Inflammatory macrophage treated with lipopolysaccharide for 1 hour (primary cell): ENCODE measurements around the gene ZNF580.

ENCODE experiments used
- DNase-seq, 2 donors: peaks; one replicate each; pipeline ENCODE4 v3.0.0-alpha.2; 2020 to 2022

Gene ZNF580, protein sequence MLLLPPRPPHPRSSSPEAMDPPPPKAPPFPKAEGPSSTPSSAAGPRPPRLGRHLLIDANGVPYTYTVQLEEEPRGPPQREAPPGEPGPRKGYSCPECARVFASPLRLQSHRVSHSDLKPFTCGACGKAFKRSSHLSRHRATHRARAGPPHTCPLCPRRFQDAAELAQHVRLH

DNA sequence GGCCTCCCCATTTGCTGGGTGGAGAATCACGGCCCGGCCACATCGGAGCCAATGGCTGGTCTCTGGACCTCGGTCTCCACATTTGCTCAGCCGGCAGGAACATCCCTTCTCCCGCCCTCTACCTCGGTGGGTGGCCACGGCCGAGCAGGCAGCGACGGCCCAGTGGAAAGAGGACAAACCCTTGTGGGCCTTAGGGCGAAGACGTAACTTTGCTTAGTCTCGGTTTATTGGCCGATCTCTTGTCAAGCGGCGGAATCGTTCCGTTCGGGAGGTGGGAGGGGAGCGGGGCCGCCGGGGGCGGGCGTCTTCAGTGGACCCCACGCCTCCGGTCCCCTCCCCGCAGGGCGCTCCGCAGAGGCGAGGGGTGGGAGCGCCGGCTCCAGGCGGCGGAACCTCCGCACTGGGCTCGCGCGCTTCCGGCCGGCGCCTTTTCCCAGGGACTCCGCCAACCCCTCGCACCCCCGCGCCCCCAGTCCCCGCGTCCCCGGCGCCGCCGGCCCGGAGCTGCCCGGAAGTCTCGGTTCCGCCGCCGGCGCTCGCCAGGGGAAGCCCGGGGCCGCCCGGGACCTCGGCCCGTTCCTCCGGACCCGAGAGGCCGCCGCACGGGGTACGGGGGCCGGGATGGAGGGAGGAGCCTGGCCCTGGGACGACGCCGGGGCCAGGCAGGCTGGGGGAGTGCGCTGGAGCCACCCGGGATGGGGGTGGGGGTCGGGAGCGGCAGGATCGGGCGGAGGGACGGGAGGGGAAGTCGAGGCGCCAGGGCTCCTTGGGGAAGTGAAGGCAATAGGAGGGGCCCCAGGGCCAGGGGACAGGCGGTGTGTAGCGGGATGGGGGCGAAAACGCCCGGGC is at the start of gene ZNF580:
Gene ZNF580 (plus strand): TSS at position 426 of the 849 bp plus-strand sequence. CDS start 1,507 bp downstream, outside the sequence.
- DNase-seq, result peak in 1 of 2 donors; percentile 59

DNA sequence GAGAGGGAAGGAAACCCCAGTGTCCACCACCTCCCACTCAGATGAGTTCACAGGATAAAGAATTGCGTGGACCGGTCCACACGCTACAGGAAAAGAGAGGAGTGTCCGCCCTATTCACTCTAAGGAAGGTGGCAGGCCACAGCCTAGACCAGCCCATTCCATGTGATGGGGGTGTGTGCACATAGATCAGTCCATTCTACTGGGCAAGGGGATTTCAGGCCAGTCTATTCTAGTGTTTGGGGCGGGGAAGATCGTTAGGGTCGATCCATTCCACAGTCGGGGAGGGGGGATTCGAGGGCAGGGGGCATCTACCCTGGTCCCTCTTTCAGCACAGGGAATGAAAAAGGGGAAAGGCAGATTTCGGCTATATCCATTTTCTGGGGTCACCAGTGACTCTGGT is 49.2 kb upstream of the ZNF580 start:
- no peak for DNase-seq

DNA sequence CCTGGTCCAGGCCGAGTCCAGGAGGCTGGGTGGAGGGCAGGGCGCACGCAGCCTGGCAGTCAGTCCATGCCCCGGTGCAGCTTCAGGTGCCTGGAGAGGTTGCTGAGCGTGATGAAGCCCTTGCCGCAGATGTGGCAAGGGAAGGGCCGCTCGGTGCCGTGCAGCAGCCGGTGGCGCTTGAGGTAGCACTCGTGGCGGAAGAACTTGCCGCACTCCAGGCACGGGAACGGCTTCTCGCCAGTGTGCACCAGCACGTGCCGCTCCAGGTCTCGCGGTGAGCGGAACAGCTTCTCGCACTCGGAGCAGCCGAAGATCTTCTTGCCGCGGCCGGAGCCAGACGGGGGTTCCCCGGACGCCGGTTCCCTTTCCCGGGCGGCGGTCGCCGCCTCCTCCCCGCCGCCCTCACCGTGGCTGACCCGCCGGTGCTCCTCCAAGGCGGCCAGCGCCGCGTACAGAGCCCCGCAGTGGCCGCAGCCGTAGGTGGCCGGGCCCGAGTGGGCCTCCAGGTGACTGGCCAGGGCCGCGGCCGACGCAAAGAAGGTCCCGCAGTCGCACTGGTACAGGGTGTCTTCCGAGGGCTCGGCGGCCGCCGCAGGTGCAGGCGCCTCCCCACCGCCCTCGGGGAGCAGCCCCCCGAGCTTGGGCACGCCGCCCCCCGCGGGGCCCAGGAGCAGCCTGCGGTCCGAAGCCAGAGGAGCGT is 48.3 kb upstream of the ZNF580 start:
- DNase-seq, result no peak

DNA sequence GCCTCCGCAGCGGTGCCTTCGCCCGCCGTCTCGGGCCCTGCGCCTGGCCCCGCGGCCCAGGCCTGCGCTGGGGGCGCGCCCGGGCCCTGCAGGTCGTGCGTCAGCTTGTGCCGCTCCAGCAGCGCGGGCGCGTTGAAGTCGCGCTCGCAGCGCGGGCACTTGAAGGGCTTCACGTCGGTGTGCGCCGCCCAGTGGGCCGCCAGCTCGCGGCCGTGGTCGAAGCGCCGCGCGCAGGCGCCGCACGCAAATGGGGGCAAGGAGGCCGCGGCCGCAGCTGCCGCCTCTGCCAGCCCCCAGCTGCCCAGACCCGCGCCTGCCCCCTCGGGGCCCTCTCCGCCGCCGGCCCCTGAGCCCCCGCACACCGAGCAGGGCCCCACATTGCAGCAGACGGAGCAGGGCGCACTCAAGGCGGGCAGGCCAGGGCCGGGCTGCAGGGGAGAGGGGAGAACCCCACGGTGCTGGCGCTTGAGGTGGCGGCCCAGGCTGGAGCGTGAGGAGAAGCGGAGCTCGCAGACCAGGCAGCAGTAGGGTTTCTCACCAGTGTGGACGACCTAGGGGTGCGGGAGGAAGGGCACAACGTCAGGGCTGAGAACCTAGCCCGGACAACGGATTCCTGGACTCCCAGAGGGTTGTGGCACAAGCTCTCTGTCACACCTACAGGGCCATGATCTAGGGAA is 47.6 kb upstream of the ZNF580 start:
- no peak for DNase-seq

DNA sequence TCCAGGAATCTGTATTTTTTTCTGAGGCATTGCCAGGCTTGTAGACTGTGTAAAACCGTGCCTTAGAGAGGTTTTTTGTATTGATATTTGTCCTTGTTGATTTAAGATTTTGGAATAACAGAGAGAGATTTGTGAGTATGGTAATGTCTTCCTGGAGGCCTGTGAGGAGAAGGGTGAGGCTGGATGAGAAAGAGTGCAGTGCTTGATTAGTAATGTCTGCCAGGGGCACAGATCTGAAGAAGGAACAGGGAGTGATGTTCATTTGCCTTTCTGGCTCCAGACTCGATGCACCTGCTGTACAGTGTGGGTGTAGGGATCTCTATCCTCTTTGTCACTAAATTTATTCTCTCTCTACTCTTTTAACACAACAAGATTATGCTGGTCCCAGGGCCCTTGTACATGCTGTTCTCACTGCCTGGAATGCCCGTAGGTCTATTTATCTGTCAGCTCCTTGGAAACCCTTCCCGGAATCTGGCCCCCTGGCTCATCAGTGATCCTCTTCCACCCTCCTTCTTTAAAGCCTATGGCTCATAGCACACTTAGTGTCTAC is 45.7 kb upstream of the ZNF580 start:
- no peak for DNase-seq

DNA sequence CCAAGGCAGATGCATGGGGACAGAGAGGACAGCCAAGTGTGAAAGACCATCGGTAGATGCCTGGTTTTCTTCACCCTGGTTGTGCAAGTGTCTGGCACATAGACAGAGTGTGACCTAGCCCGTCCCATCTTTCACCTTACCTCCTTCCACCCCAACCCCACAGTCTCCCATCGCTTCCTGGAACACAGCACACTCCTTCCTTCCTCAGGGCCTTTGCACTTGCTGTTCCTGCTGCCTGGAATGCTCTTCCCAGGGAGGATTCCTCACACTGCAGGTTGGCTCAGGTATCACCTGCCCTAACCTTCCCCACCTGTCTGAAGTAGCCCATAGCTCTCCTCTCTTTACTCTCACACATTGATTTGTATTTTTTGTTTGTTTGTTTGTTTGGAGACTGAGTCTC is 44.5 kb upstream of the ZNF580 start:
- no peak for DNase-seq

DNA sequence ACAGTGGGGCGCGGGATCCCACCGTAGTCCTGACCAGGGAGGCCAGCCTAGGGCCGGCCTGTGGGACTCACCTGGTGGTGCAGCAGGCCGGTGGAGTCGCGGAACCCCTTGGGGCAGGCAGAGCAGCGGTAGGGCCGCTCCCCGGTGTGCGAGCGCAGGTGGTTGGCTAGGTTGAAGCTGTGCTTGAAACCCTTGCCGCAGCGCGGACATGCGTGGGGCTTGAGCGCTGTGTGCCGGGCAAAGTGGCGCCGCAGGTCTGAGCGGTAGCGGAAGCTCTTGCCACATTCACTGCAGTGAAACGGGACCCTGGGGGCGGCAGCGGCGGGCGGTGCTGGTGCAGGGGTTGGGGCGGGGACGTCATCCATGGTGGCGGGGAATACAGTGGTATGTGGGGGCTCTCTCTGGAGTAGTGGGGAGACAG is 43.3 kb upstream of the ZNF580 start:
- no peak for DNase-seq

DNA sequence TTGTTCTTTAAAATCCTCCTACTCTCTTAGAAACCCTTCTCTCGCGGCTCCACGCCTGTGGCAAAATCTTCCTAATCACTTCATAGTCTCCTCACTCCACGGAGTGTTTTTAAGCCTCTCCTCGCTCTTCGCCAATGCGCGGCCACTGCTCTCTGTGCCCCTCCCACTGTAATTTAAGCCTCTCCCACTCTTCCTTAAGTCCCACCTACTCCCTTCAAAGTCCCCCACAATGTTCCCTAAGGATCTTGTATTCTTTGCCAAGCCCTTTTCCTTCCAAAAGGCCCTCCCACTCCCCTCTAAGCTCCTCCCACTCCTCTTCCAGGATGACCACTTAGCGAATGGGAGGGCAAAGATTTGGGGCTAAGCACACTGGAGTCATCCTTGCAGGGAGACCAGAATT is 42.8 kb upstream of the ZNF580 start:
- no peak for DNase-seq

DNA sequence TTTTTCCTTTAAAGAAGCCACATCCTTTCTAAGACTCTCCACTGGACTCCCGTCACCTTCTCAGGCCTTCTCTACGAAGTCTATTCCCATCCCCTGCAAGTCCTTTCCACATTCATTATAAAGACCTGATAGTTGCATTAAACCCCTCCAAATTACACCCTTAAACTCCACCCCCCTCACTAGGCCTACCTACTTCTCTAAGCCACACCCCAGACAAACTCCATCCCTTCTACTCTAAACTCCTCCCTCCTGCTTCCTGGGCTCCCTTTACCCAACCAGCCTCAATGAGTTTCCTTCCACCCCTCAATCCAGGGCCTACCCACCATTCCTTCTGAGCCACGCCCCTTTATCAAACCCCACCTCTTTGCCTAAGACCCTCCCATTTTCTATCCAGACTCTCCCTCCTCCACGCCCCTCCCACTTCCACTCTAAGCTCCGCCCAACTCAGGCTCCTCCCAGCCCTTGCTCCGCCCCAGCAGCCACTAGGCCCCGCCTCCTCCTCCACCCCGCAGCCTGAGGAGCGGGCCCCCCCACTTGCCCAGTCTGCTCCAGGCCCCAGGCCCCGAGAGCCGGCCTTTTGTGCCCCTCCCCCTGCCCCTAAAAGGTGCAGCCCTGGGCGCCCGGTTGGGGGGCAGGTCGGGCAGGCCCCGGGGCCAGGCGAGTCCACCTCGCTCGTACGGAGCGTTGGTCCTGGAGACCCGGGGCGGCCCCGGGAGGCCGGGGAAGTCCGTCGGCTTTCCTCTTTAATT is 41.9 kb upstream of the ZNF580 start:
- DNase-seq, result peak; percentile 93 to 100

DNA sequence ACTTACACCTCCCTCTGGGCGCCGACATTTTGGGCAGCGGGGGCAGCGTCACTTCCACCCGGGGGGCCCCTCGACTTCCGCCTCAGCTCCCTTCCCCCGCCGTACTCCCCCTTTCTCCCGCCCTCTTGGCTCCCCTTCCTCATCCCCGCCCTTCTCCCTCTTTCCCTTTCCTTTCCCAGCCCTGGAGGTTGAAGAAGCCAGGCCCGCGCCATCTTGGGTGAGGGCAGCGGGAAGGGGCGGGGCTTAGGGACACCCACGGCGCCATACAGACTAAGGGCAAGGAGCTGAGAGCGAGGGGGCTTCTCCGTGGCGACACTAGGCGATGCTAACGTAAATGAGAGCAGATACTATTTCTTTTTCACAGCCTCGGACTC is 41.3 kb upstream of the ZNF580 start, which contains the start of gene FIZ1:
Gene FIZ1 (minus strand): TSS at position 50 of the 374 bp plus-strand sequence. CDS start 1,652 bp downstream, outside the sequence.
- peak; percentile 98 to 99 for DNase-seq

DNA sequence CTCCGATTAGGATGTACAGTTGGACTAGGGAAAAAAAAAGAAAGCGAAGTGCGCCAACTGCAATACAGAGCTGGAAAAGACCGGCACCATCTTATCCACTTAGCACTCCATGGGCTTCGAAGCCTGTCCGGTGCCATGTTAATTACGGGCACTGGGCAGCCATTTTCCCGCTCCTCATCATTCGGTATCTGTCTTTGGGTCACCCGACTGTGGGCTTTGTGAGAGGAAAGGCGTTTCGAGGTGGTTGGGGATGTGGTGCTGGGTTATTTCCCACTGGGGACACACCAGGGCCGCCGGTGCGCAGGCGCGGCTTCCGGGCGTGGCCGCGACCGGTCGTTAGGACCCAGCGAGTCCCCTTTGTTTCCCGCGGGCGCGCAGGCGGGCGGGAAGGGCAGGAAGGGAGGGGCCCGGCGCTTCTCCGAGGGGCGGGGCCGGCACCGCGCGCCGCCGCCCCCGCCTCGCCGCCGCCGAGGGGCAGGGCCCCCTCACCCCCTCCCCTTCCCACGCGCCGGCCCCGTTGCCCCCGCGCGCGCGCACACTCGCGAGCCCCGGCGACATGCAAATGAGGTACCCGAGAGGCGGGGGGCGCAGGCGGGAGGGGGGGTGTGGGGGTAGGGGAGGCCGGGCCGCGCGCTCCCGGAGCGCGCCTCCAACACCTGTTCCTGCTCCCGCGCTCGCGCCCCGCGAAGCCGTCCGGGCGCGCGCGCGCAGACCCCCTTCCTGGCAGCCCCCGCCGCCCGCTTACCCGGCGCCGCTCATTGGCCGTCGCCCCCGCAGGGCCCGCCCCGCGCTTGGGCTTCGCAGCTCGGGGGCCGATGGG is 40.8 kb upstream of the ZNF580 start, which contains the start of gene ZNF524:
Gene ZNF524 (plus strand): TSS at position 447 of the 820 bp plus-strand sequence. CDS start 1,825 bp downstream, outside the sequence.
- DNase-seq, result peak; percentile 78 to 80

DNA sequence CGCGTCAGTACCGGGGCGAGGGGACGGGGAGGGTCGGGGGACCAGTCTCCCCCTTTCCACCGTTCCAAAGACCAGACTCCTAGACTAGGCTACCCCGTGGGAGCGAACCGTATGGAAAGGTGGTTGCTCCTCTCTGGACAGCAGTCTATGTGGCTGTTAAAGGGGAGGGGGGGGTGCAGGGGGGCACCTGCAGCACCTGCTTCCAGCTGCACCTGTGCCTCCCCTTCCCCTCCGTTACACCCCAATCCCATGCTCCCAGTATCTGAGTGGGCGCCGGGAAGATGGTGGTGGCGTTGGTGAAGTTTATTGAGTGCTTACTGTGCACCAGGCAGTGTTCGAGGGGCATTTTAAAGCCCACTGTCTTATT is 40.2 kb upstream of the ZNF580 start:
- DNase-seq, result no peak

DNA sequence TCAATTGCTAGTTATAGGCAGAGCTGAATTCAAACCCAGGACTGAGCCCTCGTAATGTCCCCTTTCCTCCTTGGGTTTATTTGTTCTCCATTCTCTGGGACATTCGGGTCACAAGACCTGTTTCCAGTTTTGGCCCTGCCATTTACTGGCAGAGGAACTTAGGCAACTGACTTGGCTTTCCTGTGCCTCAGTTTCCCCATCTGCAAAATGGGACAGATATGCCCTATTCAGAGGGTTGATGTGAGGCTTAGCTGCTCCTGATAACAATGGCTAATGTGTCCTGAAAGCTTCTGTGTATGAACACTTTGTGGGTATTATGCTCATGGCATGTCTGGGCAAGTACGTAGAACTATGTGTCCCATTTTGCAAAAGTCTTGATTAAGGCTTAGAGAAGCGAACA is 39.7 kb upstream of the ZNF580 start:
- DNase-seq, result no peak

DNA sequence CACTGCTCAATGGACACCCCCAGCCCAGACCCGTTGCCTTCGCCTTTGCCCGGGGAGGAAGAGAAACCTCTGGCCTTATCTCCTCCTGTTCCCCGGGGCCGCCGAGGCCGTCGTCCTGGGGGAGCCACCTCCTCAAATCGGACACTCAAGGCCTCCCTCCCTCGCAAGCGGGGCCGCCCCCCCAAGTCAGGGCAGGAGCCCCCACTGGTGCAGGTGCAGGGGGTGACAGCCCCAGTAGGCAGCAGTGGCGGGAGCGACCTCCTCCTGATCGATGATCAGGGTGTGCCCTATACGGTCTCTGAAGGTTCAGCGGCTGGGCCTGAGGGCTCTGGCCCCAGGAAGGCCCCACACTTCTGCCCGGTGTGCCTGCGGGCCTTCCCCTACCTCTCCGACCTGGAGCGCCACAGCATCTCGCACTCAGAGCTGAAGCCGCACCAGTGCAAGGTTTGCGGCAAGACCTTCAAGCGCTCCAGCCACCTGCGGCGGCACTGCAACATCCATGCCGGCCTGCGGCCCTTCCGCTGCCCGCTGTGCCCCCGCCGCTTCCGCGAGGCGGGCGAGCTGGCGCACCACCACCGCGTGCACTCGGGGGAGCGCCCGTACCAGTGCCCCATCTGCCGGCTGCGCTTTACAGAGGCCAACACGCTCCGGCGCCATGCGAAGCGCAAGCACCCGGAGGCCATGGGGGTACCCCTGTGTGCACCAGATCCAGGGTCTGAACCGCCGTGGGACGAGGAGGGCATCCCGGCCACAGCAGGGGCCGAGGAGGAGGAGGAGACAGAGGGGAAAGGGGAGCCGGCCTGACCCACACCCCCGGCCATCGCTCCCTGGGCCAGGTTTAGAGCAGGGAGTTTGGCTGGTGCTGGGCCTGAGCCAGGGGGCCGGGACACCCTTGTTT is 38.4 kb upstream of the ZNF580 start:
- no peak for DNase-seq

DNA sequence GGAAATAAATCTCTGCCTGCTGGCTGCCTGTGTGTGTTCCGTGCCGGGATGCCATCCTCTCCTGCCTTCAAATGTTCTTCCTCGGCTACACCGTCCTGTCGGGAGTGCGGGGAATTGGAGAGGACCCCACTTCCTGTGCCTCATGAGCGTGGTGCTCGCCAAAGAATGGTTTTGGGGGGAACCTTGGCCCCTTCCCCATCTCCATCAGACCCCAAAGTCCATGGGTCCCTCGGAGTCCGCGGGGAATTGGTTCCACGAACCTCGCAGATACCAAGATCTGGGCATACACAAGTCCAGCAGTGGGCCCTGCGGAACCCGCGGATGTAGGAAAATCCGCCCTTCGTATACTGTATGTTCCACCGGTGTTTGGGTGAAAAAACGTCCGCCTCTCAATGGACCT is 37.7 kb upstream of the ZNF580 start:
- no peak for DNase-seq

DNA sequence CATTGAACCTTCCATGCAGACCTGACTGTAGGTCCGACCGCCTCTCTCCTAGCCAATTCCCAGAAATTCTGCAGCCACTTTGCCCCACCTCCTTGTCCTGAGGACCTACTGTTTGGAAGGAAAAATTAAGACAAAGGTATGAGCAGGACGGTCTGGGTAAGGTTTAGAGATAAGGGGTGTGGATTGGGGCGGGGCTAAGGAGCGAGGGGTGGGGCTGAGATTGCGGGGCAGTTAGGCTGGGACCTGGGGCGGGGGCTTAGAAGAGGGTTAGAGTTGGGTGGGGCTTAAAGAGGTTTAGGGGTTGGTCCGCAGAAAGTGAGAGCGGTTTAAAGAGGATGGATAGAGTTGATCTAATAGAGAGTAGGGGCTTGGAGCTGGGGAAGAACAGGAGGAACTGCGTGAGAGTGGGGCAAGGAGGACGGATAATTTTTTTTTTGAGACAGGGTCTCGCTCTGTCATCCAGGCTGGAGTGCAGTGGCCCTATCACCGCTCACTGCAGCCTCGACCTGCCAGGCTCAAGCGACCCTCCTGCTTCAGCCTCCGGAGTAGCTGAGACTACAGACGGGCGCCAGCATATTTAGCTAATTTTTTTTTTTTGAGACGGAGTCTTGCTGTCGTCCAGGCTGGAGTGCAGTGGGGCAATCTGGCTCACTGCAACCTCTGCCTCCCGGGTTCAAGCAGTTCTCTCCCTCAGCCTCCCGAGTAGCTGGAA is 37.1 kb upstream of the ZNF580 start:
- DNase-seq, result no peak

DNA sequence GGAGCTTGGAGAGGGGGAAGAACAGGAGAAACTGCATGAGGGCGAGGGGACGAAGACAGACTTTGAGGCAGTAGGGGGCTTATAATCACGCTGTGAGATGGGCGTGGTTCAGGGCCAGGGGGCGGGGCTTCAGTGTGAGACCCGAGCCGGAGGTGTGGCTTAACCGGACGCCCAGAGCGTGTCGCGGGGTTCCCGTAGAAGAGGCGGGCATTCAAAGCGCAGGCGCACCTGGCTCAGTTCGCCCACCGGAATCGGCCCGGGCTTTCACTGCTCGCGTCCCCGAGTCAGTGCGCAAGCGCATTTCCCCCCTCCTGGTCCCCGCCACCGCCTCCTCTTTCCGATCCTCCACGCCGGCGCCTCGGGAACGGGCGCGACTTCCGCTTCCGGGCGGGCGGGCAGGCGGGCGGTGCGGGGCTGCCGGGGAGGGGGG is 35.6 kb upstream of the ZNF580 start:
- peak; percentile 97 to 98 for DNase-seq

DNA sequence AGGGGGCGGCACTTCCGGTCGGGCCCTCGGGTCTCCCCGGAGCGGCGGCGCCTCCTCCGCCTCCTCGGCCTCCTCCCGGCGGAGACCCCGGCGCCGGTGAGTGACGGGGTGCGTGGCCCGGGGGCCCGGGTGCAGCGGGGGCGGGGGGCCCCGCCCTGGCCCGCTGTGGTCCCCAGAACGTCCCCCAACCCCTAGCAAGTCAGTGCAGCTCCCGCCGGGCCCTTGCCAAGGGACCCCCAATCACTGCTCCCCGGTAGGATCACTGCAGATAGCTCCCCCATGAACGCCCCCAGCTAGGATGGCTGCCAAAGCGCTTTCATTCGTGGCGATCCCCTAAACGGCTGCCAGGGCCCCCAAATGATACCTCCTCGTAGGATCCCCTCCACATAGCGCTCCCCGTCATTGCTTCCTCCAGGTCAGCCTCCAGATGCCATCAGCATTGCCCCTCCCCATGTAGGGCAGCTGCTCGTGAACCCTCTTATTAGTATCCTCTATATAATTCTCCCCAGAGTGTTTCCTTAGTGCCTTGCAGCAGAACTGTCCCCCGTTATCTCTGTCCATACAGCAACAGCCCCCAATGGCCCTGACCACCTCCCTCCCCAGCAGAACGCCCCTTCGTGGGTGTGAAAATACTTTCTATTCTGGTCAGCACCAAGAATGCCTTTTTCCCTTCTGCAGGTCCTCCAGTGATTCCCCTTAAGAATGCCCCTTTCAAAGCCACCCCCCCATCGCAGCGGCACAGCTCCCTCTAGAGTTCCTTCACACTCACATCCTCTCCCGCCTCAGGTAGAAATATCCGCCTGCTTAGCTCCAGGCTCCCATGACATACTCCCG is 34.9 kb upstream of the ZNF580 start, which contains the start of gene ZNF865:
Gene ZNF865 (plus strand): TSS at position 11 of the 834 bp plus-strand sequence. CDS start 7,972 bp downstream, outside the sequence.
- peak; percentile 73 to 81 for DNase-seq
